Endothelial cell of umbilical vein (primary cell): ENCODE measurements around the gene CAMTA2. TPM values are rescaled to one million over a fixed set of nuclear protein-coding genes. Genes with fewer than 3 reads are reported as not detected.

Experiments
- BruUV-seq: library from RNA; stranded (reverse); fragments of 400-500 nt; replicated peaks from 2 replicates; lab custom pipeline; 2021; lab: Mats Ljungman, UMichigan
- CTCF ChIA-PET: fragments of 300-600, 350-600 bp; sonication (Branson Sonifier 250); formaldehyde crosslinking; loops from one replicate; lab custom pipeline; 2021; ENCODE audit warnings: antibody characterized with exemption, inconsistent platforms; lab: Charles Lee
- POLR2A ChIA-PET: fragments of 300-600, 350-600 bp; sonication (Branson Sonifier 250); formaldehyde crosslinking; loops from one replicate; lab custom pipeline; 2021; ENCODE audit warnings: antibody characterized with exemption, inconsistent platforms; lab: Charles Lee
- DNase-seq: peaks from one replicate; pipeline ENCODE4 v3.0.0-alpha.2; 2011; ENCODE audit warnings: low read depth, low spot score
- FAIRE-seq: peaks from 2 replicates; lab custom pipeline; 2011; peaks lifted over from hg19 to GRCh38; lab: Jason Lieb, UNC
- H2AFZ ChIP-seq: 2 replicates; pipeline ENCODE4 v1.6.0; 2012; ENCODE audit warnings: low read depth, low read length, control low read depth, inconsistent platforms
- H3K27ac ChIP-seq: 2 replicates; pipeline ENCODE4 v1.5.1; 2011; ENCODE audit warnings: low read depth, mild to moderate bottlenecking, control low read depth, low read length, moderate library complexity; ENCODE audit not compliant: insufficient read depth
- H3K27me3 ChIP-seq, 2 experiments: 2 replicates each; pipeline versions ENCODE4 v1.6.0 to v1.6.1; 2011; ENCODE audit warnings: low read length in 2 of 2, mixed read lengths in 1 of 2; ENCODE audit not compliant: control insufficient read depth in 2 of 2, insufficient read depth in 2 of 2
- H3K36me3 ChIP-seq, 2 experiments: 2 replicates in 1 of 2; 3 replicates in 1 of 2; pipeline ENCODE4 v1.5.1; 2011; ENCODE audit warnings: low read length in 2 of 2, mild to moderate bottlenecking in 1 of 2, moderate library complexity in 1 of 2; ENCODE audit not compliant: control insufficient read depth in 2 of 2, insufficient read depth in 2 of 2; ENCODE audit errors: extremely low read depth in 1 of 2
- H3K4me1 ChIP-seq: 3 replicates; pipeline ENCODE4 v1.5.1; 2011; ENCODE audit warnings: mild to moderate bottlenecking, low read length; ENCODE audit not compliant: control insufficient read depth, insufficient read depth; ENCODE audit errors: extremely low read depth
- H3K4me2 ChIP-seq: 2 replicates; pipeline ENCODE4 v1.6.1; 2011; ENCODE audit warnings: low read length, control low read depth, mixed read lengths; ENCODE audit not compliant: insufficient read depth
- H3K4me3 ChIP-seq, 3 experiments: fragments of 200-600 bp in 1 of 3; sonication (generic), shearing (Covaris generic) in 1 of 3; replicated peaks in 1 of 3; 2 replicates each; pipeline ENCODE4 v1.5.1; 2011 to 2016; ENCODE audit warnings: control low read depth in 3 of 3, low read length in 3 of 3, mild to moderate bottlenecking in 2 of 3, inconsistent platforms in 1 of 3, low read depth in 1 of 3, moderate library complexity in 1 of 3; ENCODE audit not compliant: insufficient read depth in 1 of 3
- H3K79me2 ChIP-seq: 2 replicates; pipeline ENCODE4 v1.6.0; 2012; ENCODE audit warnings: low read length, inconsistent platforms; ENCODE audit not compliant: control insufficient read depth, insufficient read depth
- H3K9ac ChIP-seq: replicated peaks from 2 replicates; pipeline ENCODE3; 2011; ENCODE audit warnings: low read length, control low read depth; ENCODE audit not compliant: insufficient read depth; ENCODE audit errors: extremely low read depth
- H3K9me1 ChIP-seq: replicated peaks from 3 replicates; pipeline ENCODE4 v1.6.0; 2011; ENCODE audit warnings: mild to moderate bottlenecking, low read length; ENCODE audit not compliant: control insufficient read depth, insufficient read depth; ENCODE audit errors: extremely low read depth
- H3K9me3 ChIP-seq: replicated peaks from 2 replicates; pipeline ENCODE4 v1.5.1; 2012; ENCODE audit warnings: low read length, inconsistent platforms; ENCODE audit not compliant: control insufficient read depth, insufficient read depth
- H4K20me1 ChIP-seq: replicated peaks from 2 replicates; pipeline ENCODE3; 2011; ENCODE audit warnings: mild to moderate bottlenecking, low read length; ENCODE audit not compliant: control insufficient read depth, insufficient read depth; ENCODE audit errors: extremely low read depth
- EZH2 ChIP-seq: IDR thresholded peaks from 2 replicates; pipeline ENCODE4 v1.6.1; 2012; ENCODE audit warnings: borderline replicate concordance, low read depth, mild to moderate bottlenecking, moderate library complexity, low read length, inconsistent platforms; ENCODE audit not compliant: severe bottlenecking
- FOS ChIP-seq: IDR thresholded peaks from 2 replicates; pipeline ENCODE4 v1.6.1; 2011; ENCODE audit warnings: mild to moderate bottlenecking, low read length, moderate library complexity, borderline replicate concordance; ENCODE audit not compliant: insufficient read depth
- GATA2 ChIP-seq: IDR thresholded peaks from 2 replicates; pipeline ENCODE4 v1.7.0; 2011; ENCODE audit warnings: low read depth, mild to moderate bottlenecking, moderate library complexity, mixed read lengths, low read length; ENCODE audit not compliant: insufficient read length, insufficient read depth
- JUN ChIP-seq: IDR thresholded peaks from 2 replicates; pipeline ENCODE4 v1.6.1; 2011; ENCODE audit warnings: borderline replicate concordance, low read depth; ENCODE audit not compliant: insufficient read length, insufficient read depth
- MYC ChIP-seq: IDR thresholded peaks from one replicate; pipeline ENCODE4 v1.6.1; 2011; ENCODE audit warnings: mild to moderate bottlenecking, low read depth, low read length
- POLR2A ChIP-seq: IDR thresholded peaks from 2 replicates; pipeline ENCODE4 v1.6.1; 2012; ENCODE audit warnings: low read depth, mild to moderate bottlenecking, control low read depth, low read length
- POLR2AphosphoS5 ChIP-seq: IDR thresholded peaks from 2 replicates; pipeline ENCODE4 v1.6.1; 2012; ENCODE audit warnings: low read depth, mild to moderate bottlenecking, control low read depth, low read length, moderate library complexity; ENCODE audit not compliant: insufficient read depth
- dilution Hi-C: fragments of 300-500 bp; cut with MboI; formaldehyde crosslinking; loops from one replicate; pipeline ENCODE4 v1.15.0; 2019; ENCODE audit warnings: low sequenced_read_pairs; ENCODE audit not compliant: extremely low pct_ligation_motif_present
- intact Hi-C: fragments of 100-400 bp; cut with micrococcal nuclease; formaldehyde crosslinking; loops from one replicate; pipeline ENCODE4 v1.10.0; 2022
- polyA plus RNA-seq, 4 experiments: library from polyadenylated mRNA; depleted of rRNA in 3 of 4; stranded (reverse) in 3 of 4; unstranded in 1 of 4; fragments of >200 nt; gene quantifications; 2 replicates each; pipeline versions ENCODE4 v1.2.1 to v1.2.3, GENCODE V29; 2011 to 2012; ENCODE audit warnings: missing spikeins in 1 of 4
- total RNA-seq: library from RNA; stranded (reverse); gene quantifications from 2 replicates; pipeline ENCODE4 v1.2.3, GENCODE V29; 2021
- TF ChIP-seq, protein P1 (sequence below): IDR thresholded peaks from 2 replicates; pipeline ENCODE4 v1.6.1; 2011; ENCODE audit not compliant: insufficient read depth, insufficient read length
- TF ChIP-seq, protein P2 (sequence below), 2 donors: IDR thresholded peaks; 1 replicate in 1 of 2; 2 replicates in 1 of 2; pipeline ENCODE4 v1.5.1; 2011; ENCODE audit warnings: low read length in 2 of 2, mild to moderate bottlenecking in 2 of 2, moderate library complexity in 2 of 2, control low read depth in 1 of 2, inconsistent platforms in 1 of 2, low read depth in 1 of 2; ENCODE audit not compliant: insufficient read depth in 1 of 2; ENCODE audit errors: extremely low read depth in 1 of 2

The CAMTA2 gene
- total and polyA plus RNA-seq, 2 donors (not counting 3 experiments of a cell fraction or from before 2014, with no cell fraction given) = 33.8 to 51.0 TPM

DNA sequence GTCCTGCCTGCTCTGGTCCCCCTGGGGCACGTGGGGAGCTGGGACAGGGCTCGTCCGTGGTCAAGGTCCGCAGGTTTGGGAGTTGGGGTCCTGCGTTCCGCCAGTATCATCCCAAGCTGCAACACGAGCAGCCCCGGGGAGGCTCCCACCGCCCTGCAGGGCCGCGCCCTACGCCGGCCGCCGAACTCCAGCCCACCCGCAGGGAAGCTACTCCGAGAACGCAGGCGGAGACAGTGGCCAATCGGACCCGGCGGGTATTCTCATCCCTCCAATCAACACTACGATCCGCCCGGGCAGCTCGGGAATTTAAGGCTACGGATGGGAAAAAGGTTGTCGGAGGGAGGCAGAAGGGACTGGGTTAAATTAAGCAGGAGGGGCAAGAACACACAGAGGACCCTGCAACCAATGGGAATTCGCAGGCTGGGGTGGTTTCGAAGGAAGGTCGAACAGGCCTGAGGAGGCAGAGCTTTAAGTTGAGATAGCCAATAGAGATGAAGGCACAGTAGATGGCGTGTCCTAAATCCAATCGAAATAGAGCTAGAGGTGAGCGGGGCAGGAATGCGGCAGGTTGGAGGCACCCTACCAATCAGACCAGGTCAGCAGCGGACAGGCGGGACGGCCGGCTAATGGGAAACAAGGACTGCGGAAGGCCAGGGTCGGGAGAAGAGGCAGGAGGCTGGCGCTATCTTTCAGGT is 20.5 kb downstream of the CAMTA2 start:
- Histone ChIP-seq H3K4me3 (peak overlapping the region; percentile 14 to 87 (median 63)), H3K4me1 (peaks cover 24% of the 10 kb centered on the region), H3K9me1 (no peaks in the 10 kb centered on the region), H3K36me3 (peaks cover 4 to 13% of the 10 kb centered on the region in 2 experiments), H3K27me3 (no peaks in the 10 kb centered on the region), H2AFZ (no peak overlapping the region), H3K4me2 (peak overlapping the region; percentile 85), H3K9ac (peak overlapping the region; percentile 71), H3K9me3 (no peaks in the 10 kb centered on the region), H4K20me1 (no peaks in the 10 kb centered on the region), H3K79me2 (peaks cover 9% of the 10 kb centered on the region), H3K27ac (peak overlapping the region; percentile 69)
- intact Hi-C loops = loop anchor here (1.0 kb wide), 4 partner anchors 19 to 58 kb away; partner anchors contain the start of genes CAMTA2, PFN1, RNF167 and SLC25A11
- FAIRE-seq (peak; percentile 100), DNase-seq (peak; percentile 100)
- no peak for TF ChIP-seq MYC
- TF ChIP-seq, protein P1, sequence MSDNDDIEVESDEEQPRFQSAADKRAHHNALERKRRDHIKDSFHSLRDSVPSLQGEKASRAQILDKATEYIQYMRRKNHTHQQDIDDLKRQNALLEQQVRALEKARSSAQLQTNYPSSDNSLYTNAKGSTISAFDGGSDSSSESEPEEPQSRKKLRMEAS = peak; percentile 8
- TSS peak; percentile 57 for BruUV-seq
- CTCF ChIA-PET = interaction anchor here (1.0 to 4.5 kb wide), 11 partner anchors 10 to 257 kb away, joined by 3 to 40 read pairs (median 9); partner anchors contain the start of genes ARRB2, CAMTA2, CHRNE and RNF167
- dilution Hi-C loops = no loop called here
- POLR2A ChIA-PET = interaction anchor here (0.6 to 2.6 kb wide), 9 partner anchors 13 to 155 kb away, joined by 3 to 18 read pairs (median 5); partner anchors contain the start of genes ENO3, PFN1, RNF167 and SLC25A11

DNA sequence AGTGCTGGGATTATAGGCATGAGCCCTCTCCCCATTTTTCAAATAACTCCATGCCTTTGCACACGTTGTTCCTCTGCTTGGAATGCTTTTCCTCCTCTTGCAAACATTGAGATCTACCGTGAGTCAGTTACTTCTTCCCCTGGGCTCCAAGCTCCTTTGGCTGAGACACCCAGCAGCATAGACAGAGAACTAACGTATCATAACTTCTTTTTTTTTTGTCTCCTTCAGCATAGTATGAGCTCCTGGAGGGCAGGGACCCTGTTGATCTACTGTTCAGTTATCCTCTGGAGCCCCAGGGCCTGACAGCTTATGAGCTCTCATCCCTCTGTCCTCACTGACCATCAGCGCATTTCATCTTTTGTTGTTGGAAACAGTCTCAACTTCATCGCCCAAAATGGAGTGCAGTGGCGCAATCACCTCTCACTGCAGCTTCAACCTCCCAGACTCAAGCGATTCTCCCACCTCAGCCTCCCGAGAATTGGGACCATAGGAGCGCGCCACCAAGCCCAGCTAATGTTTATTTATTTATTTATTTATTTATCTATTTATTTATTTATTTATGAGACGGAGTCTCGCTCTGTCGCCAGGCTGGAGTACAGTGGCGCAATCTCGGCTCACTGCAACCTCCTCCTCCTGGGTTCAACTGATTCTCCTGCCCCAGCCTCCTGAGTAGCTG is 22.0 kb downstream of the CAMTA2 start:
- Histone ChIP-seq H3K27ac (no peak overlapping the region), H3K9me3 (no peaks in the 10 kb centered on the region), H3K4me2 (no peak overlapping the region), H3K9me1 (no peaks in the 10 kb centered on the region), H3K9ac (no peak overlapping the region), H4K20me1 (no peaks in the 10 kb centered on the region), H3K79me2 (peaks cover 9% of the 10 kb centered on the region), H3K4me3 (no peak overlapping the region), H3K27me3 (no peaks in the 10 kb centered on the region), H3K4me1 (peaks cover 24% of the 10 kb centered on the region), H3K36me3 (peaks cover 4 to 11% of the 10 kb centered on the region in 2 experiments), H2AFZ (no peak overlapping the region)
- dilution Hi-C loops (no loop called here), intact Hi-C loops (no loop called here)
- DNase-seq (no peak), FAIRE-seq (no peak)
- ChIA-PET CTCF (interaction anchor here (1.3 to 4.5 kb wide), 4 partner anchors 12 to 56 kb away, joined by 3 to 40 read pairs (median 13); partner anchors contain the start of genes CAMTA2 and PFN1), POLR2A (no interaction called here)
- TF ChIP-seq, protein P1 = no peak
- TF ChIP-seq FOS (no peak), GATA2 (no peak), EZH2 (no peak), MYC (no peak), JUN (no peak), POLR2A (no peak), POLR2AphosphoS5 (no peak)
- TF ChIP-seq, protein P2, sequence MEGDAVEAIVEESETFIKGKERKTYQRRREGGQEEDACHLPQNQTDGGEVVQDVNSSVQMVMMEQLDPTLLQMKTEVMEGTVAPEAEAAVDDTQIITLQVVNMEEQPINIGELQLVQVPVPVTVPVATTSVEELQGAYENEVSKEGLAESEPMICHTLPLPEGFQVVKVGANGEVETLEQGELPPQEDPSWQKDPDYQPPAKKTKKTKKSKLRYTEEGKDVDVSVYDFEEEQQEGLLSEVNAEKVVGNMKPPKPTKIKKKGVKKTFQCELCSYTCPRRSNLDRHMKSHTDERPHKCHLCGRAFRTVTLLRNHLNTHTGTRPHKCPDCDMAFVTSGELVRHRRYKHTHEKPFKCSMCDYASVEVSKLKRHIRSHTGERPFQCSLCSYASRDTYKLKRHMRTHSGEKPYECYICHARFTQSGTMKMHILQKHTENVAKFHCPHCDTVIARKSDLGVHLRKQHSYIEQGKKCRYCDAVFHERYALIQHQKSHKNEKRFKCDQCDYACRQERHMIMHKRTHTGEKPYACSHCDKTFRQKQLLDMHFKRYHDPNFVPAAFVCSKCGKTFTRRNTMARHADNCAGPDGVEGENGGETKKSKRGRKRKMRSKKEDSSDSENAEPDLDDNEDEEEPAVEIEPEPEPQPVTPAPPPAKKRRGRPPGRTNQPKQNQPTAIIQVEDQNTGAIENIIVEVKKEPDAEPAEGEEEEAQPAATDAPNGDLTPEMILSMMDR (IDR thresholded peaks at IDR 0.05; ENCODE audit: extremely low read depth in 1 of 2, insufficient read depth in 1 of 2, low read depth in 1 of 2, low read length in 2 of 2) = no peak
- BruUV-seq = no TSS peak
